Measurements from ENCODE around the gene GALNT9. TPM values are rescaled to one million over a fixed set of nuclear protein-coding genes. Genes with fewer than 3 reads are reported as not detected.

Gene GALNT9
- total RNA-seq, 2 experiments from 2014 or later = not detected

GRCh38 chr12:132162508-132163031 lies 166.8 kb downstream of the GALNT9 start:
- no peak for TF ChIP-seq CTCF (IDR thresholded peaks at IDR 0.05)
- H3K9me3 Mint-ChIP-seq = no peaks in the 10 kb centered on the region
- Histone ChIP-seq H3K27me3 (ENCODE audit: control insufficient read depth in 1 of 2, insufficient read depth in 2 of 2, low read length in 2 of 2) (no peaks in the 10 kb centered on the region), H3K4me1 (ENCODE audit: insufficient read depth, low read length) (peaks cover 25% of the 10 kb centered on the region), H3K4me3 (ENCODE audit: low read length) (peak overlapping the region; percentile 38), H3K9me3 (ENCODE audit: control insufficient read depth in 1 of 2, insufficient read depth in 1 of 2, low read length in 2 of 2) (peaks cover 0 to 27% of the 10 kb centered on the region in 2 experiments), H3K27ac (ENCODE audit: low read depth in 1 of 2, low read length in 2 of 2) (no peak overlapping the region), H3K36me3 (ENCODE audit: insufficient read depth, low read length) (peaks cover 4% of the 10 kb centered on the region)
- POLR2A ChIA-PET = interaction anchor here (1.1 to 2.5 kb wide), 4 partner anchors 16 to 57 kb away, joined by 3 to 12 read pairs (median 4); no protein-coding TSS in a partner anchor
- intact Hi-C loops (cut with DNase I, micrococcal nuclease) = loop anchor here in 1 of 2 experiments (2.0 kb wide), 1 partner anchor 24 kb away; no protein-coding TSS in a partner anchor
- CTCF ChIA-PET = interaction anchor here (1.0 to 1.2 kb wide), 1 partner anchor 9 kb away, joined by 3 to 4 read pairs; no protein-coding TSS in a partner anchor
- no peaks in the 10 kb centered on the region for H3K36me3 Mint-ChIP-seq (ENCODE audit: low read depth)
- ATAC-seq (ENCODE audit: poor library complexity) (peak; percentile 66), DNase-seq (peak in 4 of 14 experiments; percentile 32 to 77 (median 55))
- H3K4me3 Mint-ChIP-seq = no peak overlapping the region
- peaks cover 6% of the 10 kb centered on the region for H3K4me1 Mint-ChIP-seq (ENCODE audit: low read depth)
- H3K27ac Mint-ChIP-seq = no peak overlapping the region
- H3K27me3 Mint-ChIP-seq = no peaks in the 10 kb centered on the region

- intact Hi-C loops (cut with DNase I, micrococcal nuclease) = loop anchor here in 1 of 2 experiments (2.0 kb wide), 1 partner anchor 25 kb away; no protein-coding TSS in a partner anchor
- no peaks in the 10 kb centered on the region for H3K27me3 Mint-ChIP-seq
- ChIA-PET CTCF (interaction anchor here (1.0 to 1.5 kb wide), 2 partner anchors 8 to 57 kb away, joined by 3 read pairs; no protein-coding TSS in a partner anchor), POLR2A (interaction anchor here (0.8 to 2.5 kb wide), 4 partner anchors 17 to 57 kb away, joined by 3 to 12 read pairs (median 4); no protein-coding TSS in a partner anchor)
- TF ChIP-seq CTCF (IDR thresholded peaks at IDR 0.05) = no peak
- Histone ChIP-seq H3K4me1 (ENCODE audit: insufficient read depth, low read length) (peaks cover 23% of the 10 kb centered on the region), H3K27me3 (ENCODE audit: control insufficient read depth in 1 of 2, insufficient read depth in 2 of 2, low read length in 2 of 2) (no peaks in the 10 kb centered on the region), H3K4me3 (ENCODE audit: low read length) (peak overlapping the region; percentile 38), H3K9me3 (ENCODE audit: control insufficient read depth in 1 of 2, insufficient read depth in 1 of 2, low read length in 2 of 2) (peaks cover 0 to 22% of the 10 kb centered on the region in 2 experiments), H3K27ac (ENCODE audit: low read depth in 1 of 2, low read length in 2 of 2) (no peak overlapping the region), H3K36me3 (ENCODE audit: insufficient read depth, low read length) (peaks cover 5% of the 10 kb centered on the region)
- H3K9me3 Mint-ChIP-seq = no peaks in the 10 kb centered on the region
- ATAC-seq (ENCODE audit: poor library complexity) = no peak
- DNase-seq = no peak
- H3K36me3 Mint-ChIP-seq (ENCODE audit: low read depth) = no peaks in the 10 kb centered on the region
- no peak overlapping the region for H3K27ac Mint-ChIP-seq
- peaks cover 6% of the 10 kb centered on the region for H3K4me1 Mint-ChIP-seq (ENCODE audit: low read depth)
- no peak overlapping the region for H3K4me3 Mint-ChIP-seq
These were observed 167.4 kb downstream of the GALNT9 start for GRCh38 chr12:132161796-132162507.

- Mint-ChIP-seq H3K4me1 (ENCODE audit: low read depth) (peaks cover 6% of the 10 kb centered on the region), H3K27ac (no peak overlapping the region), H3K36me3 (ENCODE audit: low read depth) (no peaks in the 10 kb centered on the region), H3K4me3 (no peak overlapping the region), H3K27me3 (no peaks in the 10 kb centered on the region), H3K9me3 (no peaks in the 10 kb centered on the region)
- intact Hi-C loops (cut with DNase I, micrococcal nuclease) = no loop called here
- ATAC-seq (ENCODE audit: poor library complexity) (no peak), DNase-seq (peak in 2 of 14 experiments; percentile 38 to 58)
- POLR2A ChIA-PET = interaction anchor here (0.8 to 2.5 kb wide), 2 partner anchors 18 to 25 kb away, joined by 3 to 12 read pairs; no protein-coding TSS in a partner anchor
- Histone ChIP-seq H3K4me3 (ENCODE audit: low read length) (no peak overlapping the region), H3K27me3 (ENCODE audit: control insufficient read depth in 1 of 2, insufficient read depth in 2 of 2, low read length in 2 of 2) (no peaks in the 10 kb centered on the region), H3K9me3 (ENCODE audit: control insufficient read depth in 1 of 2, insufficient read depth in 1 of 2, low read length in 2 of 2) (peaks cover 0 to 22% of the 10 kb centered on the region in 2 experiments), H3K4me1 (ENCODE audit: insufficient read depth, low read length) (peaks cover 23% of the 10 kb centered on the region), H3K36me3 (ENCODE audit: insufficient read depth, low read length) (peaks cover 13% of the 10 kb centered on the region), H3K27ac (ENCODE audit: low read depth in 1 of 2, low read length in 2 of 2) (no peak overlapping the region)
- TF ChIP-seq CTCF (IDR thresholded peaks at IDR 0.05) = no peak
- CTCF ChIA-PET = interaction anchor here (1.0 to 1.5 kb wide), 2 partner anchors 7 to 58 kb away, joined by 3 read pairs; no protein-coding TSS in a partner anchor
These were observed 168.2 kb downstream of the GALNT9 start for GRCh38 chr12:132161036-132161781.

Data from CD4-positive, alpha-beta T cell (primary cell).